ENCODE data around the gene FGF14. TPM values are rescaled to one million over a fixed set of nuclear protein-coding genes. Genes with fewer than 3 reads are reported as not detected.
A peak's percentile ranks its signal among the peaks of the same experiment; 100 is the strongest.

Gene FGF14
- total RNA-seq, 1 experiment from 2014 or later = 0.22 TPM

- Histone ChIP-seq H3K4ac (ENCODE audit: low read depth, low read length) (no peak overlapping the region), H2BK15ac (ENCODE audit: low read depth, low read length) (no peak overlapping the region), H4K91ac (ENCODE audit: insufficient read length, low read depth, low read length) (no peak overlapping the region), H3T11ph (ENCODE audit: low read length) (no peak overlapping the region), H2BK12ac (ENCODE audit: insufficient read length, low read depth, low read length) (no peak overlapping the region), H3K14ac (ENCODE audit: insufficient read depth, low read length) (no peak overlapping the region), H2BK120ac (ENCODE audit: low read depth, low read length, poor library complexity, severe bottlenecking) (no peak overlapping the region), H3K79me2 (ENCODE audit: insufficient read depth, low read length) (no peaks in the 10 kb centered on the region), H3K23me2 (ENCODE audit: insufficient read length, low read depth, low read length, poor library complexity, severe bottlenecking) (no peaks in the 10 kb centered on the region), H3K56ac (ENCODE audit: insufficient read length, low read depth, low read length) (no peak overlapping the region), H2AK5ac (ENCODE audit: insufficient read length, low read length) (no peak overlapping the region), H3K27me3 (ENCODE audit: insufficient read depth, low read length) (no peaks in the 10 kb centered on the region), H2AFZ (ENCODE audit: low read length) (no peak overlapping the region), H2BK5ac (ENCODE audit: insufficient read length, low read length) (no peak overlapping the region), H3K79me1 (ENCODE audit: insufficient read depth, low read depth, low read length, poor library complexity, severe bottlenecking) (no peaks in the 10 kb centered on the region), H3K4me2 (ENCODE audit: insufficient read depth, insufficient read length, low read length) (no peak overlapping the region), H4K5ac (ENCODE audit: insufficient read length, low read depth, low read length) (no peak overlapping the region), H3K9me3 (ENCODE audit: control insufficient read depth, low read depth, low read length) (no peaks in the 10 kb centered on the region), H3K9ac (ENCODE audit: extremely low read depth, insufficient read length, low read length) (no peak overlapping the region), H3K27ac (ENCODE audit: insufficient read length, low read depth, low read length) (no peak overlapping the region), H3K23ac (ENCODE audit: insufficient read length, low read depth, low read length) (no peak overlapping the region), H3K4me1 (ENCODE audit: insufficient read depth, low read length) (no peaks in the 10 kb centered on the region), H2BK20ac (ENCODE audit: low read depth, low read length, poor library complexity, severe bottlenecking) (no peak overlapping the region), H3K18ac (ENCODE audit: insufficient read length, low read depth, low read length) (no peak overlapping the region), H4K20me1 (ENCODE audit: control insufficient read depth, insufficient read depth, insufficient read length) (no peaks in the 10 kb centered on the region), H4K8ac (replicated peaks; ENCODE audit: insufficient read length, low read depth, low read length) (no peak overlapping the region)
- Mint-ChIP-seq H3K4me1 (peaks cover 20 to 23% of the 10 kb centered on the region in 2 experiments), H3K36me3 (ENCODE audit: insufficient read depth in 1 of 3, low read depth in 3 of 3) (no peaks in the 10 kb centered on the region), H3K4me3 (no peak overlapping the region), H3K27me3 (ENCODE audit: low read depth) (no peaks in the 10 kb centered on the region), H3K9me3 (no peaks in the 10 kb centered on the region), H3K27ac (peak overlapping the region in 1 of 3 experiments; percentile 42; a peak in 3 of 7 replicates)
- DNase-seq = no peak
- whole genome bisulfite sequencing (ENCODE audit: extremely low coverage, insufficient read length, low lambda C conversion rate) = no CpG with 5 or more reads among the region's 12 CpGs
- TF ChIP-seq CTCF (conservative IDR thresholded peaks at IDR 0.05) = no peak
Measured at GRCh38 chr13:101868585-101869469, 533.0 kb downstream of the FGF14 start.

Data from H9 (cell line).